Measurements from ENCODE around the gene GLRX5. TPM values are rescaled to one million over a fixed set of nuclear protein-coding genes. Genes with fewer than 3 reads are reported as not detected.

The GLRX5 gene
- total RNA-seq, 4 donors from 2014 or later, result 5.9 to 40.3 (median 23.7) TPM

DNA sequence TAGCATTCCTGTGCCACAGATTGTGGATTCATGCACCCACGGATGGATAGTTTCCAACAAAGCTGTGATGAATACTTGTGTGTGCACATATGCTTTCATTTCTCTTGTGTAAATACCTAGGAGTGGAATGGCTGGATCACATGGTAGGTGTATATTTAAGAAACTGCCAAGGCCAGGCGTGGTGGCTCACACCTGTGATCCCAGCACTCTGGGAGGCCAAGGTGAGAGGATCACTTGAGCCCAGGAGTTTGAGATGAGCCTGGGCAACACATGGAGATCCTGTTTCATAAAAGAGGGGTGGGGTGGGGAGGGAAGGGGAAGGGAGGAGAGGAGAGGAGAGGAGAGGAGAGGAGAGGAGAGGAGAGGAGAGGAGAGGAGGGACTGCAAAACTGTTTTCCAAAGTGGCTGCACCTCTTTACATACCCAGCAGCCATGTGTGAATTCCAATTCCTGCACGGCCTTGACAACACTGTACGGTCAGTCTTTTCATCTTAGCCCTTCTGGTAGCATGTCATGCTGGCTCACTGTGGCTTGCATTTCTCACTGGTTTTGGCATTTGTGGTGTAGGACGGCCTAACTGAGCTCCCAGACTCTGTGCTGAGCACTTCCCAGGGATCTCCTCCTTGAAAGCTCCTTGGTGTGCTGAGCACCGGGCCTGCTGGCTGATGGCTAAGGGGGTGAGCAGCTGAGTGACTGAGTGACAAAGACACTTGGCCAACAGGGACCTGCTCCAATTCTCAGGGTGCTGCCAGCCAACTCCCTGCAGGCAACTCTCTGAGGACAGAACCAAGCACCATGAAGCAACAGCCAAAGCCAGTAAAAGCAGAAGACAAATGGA is 46.3 kb upstream of the GLRX5 start:
- Histone ChIP-seq H3K9me3 (no peaks in the 10 kb centered on the region), H3K4me1 (peaks cover 16 to 17% of the 10 kb centered on the region in 2 donors), H3K27ac (peak overlapping the region; percentile 24 to 68), H3K27me3 (no peaks in the 10 kb centered on the region), H3K4me3 (no peak overlapping the region), H3K36me3 (no peaks in the 10 kb centered on the region)
- no peak for DNase-seq
- TF ChIP-seq, protein P1, sequence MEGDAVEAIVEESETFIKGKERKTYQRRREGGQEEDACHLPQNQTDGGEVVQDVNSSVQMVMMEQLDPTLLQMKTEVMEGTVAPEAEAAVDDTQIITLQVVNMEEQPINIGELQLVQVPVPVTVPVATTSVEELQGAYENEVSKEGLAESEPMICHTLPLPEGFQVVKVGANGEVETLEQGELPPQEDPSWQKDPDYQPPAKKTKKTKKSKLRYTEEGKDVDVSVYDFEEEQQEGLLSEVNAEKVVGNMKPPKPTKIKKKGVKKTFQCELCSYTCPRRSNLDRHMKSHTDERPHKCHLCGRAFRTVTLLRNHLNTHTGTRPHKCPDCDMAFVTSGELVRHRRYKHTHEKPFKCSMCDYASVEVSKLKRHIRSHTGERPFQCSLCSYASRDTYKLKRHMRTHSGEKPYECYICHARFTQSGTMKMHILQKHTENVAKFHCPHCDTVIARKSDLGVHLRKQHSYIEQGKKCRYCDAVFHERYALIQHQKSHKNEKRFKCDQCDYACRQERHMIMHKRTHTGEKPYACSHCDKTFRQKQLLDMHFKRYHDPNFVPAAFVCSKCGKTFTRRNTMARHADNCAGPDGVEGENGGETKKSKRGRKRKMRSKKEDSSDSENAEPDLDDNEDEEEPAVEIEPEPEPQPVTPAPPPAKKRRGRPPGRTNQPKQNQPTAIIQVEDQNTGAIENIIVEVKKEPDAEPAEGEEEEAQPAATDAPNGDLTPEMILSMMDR (IDR thresholded peaks at IDR 0.05), result no peak
- no peak for TF ChIP-seq POLR2A (IDR thresholded peaks at IDR 0.05)
- intact Hi-C loops (cut with DNase I; ENCODE audit: low total_unique reads), result no loop called here

DNA sequence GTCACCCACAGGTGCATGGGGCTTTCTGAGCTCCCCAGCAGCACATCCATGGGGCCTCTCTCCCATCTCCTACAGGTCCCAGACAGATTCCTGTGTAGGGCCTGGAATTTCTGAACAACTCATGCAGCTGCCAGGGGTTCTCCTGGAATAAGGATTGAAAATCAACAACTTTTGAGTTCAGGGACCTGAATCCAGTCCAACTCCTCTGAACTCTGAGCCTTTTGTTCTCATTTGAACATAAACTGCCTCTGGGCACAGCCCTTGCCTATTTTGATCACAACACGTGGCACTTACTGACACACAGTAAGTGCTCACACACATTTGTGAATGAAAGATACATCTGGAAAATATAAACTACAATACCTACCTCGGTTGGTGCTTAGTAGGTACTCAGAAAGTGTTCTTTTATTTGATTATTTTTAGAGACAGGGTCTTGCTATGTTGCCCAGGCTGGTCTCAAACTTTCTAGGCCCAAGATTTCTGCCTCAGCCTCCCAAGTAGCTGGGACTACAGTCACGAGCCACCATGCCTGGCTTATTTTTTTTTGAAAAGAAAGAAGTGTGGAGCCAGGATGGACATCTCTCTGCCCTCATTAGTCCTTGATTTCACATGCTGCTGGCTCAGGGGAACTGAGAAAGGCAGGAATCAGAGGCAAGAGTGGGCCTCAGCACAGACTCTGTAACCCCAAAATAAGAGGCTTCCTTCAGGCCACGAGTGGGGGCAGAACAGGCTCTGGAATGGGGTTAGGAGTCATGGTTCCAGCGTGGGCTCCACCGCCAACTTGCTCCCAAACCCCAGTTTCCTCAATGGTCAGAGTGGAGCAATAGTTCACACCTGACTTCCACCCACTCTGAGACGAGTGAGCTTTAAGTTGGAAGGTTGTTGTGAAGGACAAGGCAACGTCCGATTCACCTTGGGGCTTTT is 45.4 kb upstream of the GLRX5 start:
- Histone ChIP-seq H3K27ac (peak overlapping the region; percentile 24 to 68), H3K4me3 (no peak overlapping the region), H3K4me1 (peaks cover 8 to 10% of the 10 kb centered on the region in 2 donors), H3K27me3 (no peaks in the 10 kb centered on the region), H3K36me3 (no peaks in the 10 kb centered on the region), H3K9me3 (no peaks in the 10 kb centered on the region)
- intact Hi-C loops (cut with DNase I; ENCODE audit: low total_unique reads), result no loop called here
- TF ChIP-seq POLR2A (IDR thresholded peaks at IDR 0.05), result no peak
- DNase-seq, result no peak

DNA sequence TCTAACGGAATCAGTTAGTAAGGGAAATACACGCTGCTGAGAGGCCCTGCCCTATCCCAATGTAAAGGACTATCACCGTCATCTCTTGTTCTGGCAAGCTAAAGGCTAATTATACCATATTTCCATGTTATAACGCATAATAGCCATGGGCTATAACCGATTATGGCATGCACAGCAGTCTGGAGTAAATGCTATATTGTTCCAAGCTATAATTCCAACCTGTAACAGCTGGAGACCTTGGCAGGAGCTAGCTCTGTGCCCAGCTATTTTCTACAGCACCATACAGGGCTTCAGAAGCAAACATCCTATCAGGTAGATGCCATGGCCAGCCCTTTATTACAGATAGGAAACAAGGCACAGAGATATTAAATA is 44.7 kb upstream of the GLRX5 start:
- TF ChIP-seq POLR2A (IDR thresholded peaks at IDR 0.05), result no peak
- TF ChIP-seq, protein P1 (IDR thresholded peaks at IDR 0.05), result no peak
- Histone ChIP-seq H3K27me3 (no peaks in the 10 kb centered on the region), H3K27ac (peak overlapping the region; percentile 9 to 68), H3K4me1 (peaks cover 8 to 10% of the 10 kb centered on the region in 2 donors), H3K36me3 (no peaks in the 10 kb centered on the region), H3K4me3 (no peak overlapping the region), H3K9me3 (no peaks in the 10 kb centered on the region)
- intact Hi-C loops (cut with DNase I; ENCODE audit: low total_unique reads), result no loop called here
- no peak for DNase-seq

DNA sequence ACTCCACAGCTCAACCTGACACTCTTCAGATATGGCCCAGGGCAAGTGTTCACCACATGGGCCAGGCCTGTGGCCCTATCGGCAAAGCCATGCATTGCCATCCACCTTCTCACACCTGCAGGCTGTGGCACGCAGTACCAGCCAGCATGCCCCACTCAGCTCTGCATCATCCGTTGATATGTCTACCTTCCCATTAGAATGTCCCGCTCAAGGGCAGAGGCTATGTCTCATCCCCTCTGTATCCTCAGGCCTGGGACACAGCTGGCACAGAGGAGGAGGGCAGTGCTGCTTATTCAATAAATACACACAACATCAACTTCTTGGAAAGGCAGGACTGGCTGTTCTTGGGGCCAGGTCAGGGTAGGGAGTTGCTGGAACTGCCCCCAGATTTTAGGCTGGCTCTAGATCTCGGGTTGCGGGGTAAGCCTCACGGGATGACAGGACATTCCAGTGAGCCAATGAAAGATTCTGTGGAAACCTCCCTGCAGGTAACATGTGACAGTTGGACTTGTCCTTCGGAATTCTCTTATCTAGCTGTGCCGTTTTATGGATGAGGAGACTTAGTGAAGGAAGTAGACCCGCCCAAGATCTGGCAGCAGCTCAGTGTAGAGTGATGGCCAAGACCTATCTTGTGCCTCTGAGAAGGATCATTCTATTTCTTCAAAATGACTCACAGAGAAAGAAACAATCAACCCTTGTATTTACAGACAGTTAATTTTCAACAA is 44.0 kb upstream of the GLRX5 start:
- Histone ChIP-seq H3K4me3 (no peak overlapping the region), H3K27ac (peak overlapping the region; percentile 55 to 68), H3K36me3 (no peaks in the 10 kb centered on the region), H3K4me1 (peaks cover 8 to 15% of the 10 kb centered on the region in 2 donors), H3K9me3 (no peaks in the 10 kb centered on the region), H3K27me3 (no peaks in the 10 kb centered on the region)
- intact Hi-C loops (cut with DNase I; ENCODE audit: low total_unique reads), result no loop called here
- peak in 1 of 2 donors; percentile 69 for DNase-seq
- TF ChIP-seq, protein P1 (IDR thresholded peaks at IDR 0.05), result no peak
- TF ChIP-seq POLR2A (IDR thresholded peaks at IDR 0.05), result no peak

DNA sequence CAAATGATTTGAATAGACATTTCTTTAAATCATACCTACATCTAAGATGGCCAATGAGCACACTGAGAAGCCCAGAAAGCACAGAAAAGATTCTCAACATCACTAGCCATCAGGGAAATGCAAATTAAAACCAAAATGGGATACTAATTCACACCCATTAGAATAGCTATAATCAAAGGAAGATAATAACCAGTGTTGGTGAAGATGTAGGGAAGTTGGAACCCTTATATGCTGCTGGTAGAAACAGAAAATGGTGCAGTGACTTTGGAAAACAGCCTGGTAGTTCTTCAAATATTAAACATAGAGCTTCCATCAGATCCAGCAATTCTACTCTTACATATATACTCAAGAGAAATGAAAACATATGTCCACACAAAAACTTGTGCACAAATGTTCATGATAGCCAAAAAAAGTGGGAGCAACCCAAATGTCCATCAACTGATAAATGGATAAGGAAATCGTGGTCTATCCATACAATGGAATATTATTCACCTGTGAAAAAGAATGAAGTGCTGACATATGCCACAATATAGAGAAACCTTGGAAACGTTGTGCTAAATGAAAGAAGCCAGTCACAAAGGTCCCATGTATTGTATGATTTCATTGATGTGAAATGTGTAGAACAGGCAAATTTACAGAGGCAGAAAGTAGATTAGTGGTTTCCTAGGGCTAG is 42.8 kb upstream of the GLRX5 start:
- Histone ChIP-seq H3K36me3 (no peaks in the 10 kb centered on the region), H3K4me1 (peaks cover 8 to 22% of the 10 kb centered on the region in 2 donors), H3K9me3 (no peaks in the 10 kb centered on the region), H3K4me3 (no peak overlapping the region), H3K27ac (peak overlapping the region; percentile 55 to 68), H3K27me3 (no peaks in the 10 kb centered on the region)
- DNase-seq, result no peak
- intact Hi-C loops (cut with DNase I; ENCODE audit: low total_unique reads), result no loop called here
- TF ChIP-seq POLR2A (IDR thresholded peaks at IDR 0.05), result no peak
- TF ChIP-seq, protein P1 (IDR thresholded peaks at IDR 0.05), result no peak

Measured in uterus (tissue), 4 donors.